ENCODE data around the gene STK35.

STK35 gene

GRCh38 chr20:2156224-2156623 lies 54.6 kb downstream of the STK35 start:
- Histone ChIP-seq H3K4me1 (no peaks in the 10 kb centered on the region), H3K4me3 (ENCODE audit: low read depth, low read length) (no peak overlapping the region), H3K27me3 (no peaks in the 10 kb centered on the region), H3K9me3 (no peaks in the 10 kb centered on the region), H3K36me3 (no peaks in the 10 kb centered on the region)
- DNase-seq: no peak
- TF ChIP-seq, protein P1, sequence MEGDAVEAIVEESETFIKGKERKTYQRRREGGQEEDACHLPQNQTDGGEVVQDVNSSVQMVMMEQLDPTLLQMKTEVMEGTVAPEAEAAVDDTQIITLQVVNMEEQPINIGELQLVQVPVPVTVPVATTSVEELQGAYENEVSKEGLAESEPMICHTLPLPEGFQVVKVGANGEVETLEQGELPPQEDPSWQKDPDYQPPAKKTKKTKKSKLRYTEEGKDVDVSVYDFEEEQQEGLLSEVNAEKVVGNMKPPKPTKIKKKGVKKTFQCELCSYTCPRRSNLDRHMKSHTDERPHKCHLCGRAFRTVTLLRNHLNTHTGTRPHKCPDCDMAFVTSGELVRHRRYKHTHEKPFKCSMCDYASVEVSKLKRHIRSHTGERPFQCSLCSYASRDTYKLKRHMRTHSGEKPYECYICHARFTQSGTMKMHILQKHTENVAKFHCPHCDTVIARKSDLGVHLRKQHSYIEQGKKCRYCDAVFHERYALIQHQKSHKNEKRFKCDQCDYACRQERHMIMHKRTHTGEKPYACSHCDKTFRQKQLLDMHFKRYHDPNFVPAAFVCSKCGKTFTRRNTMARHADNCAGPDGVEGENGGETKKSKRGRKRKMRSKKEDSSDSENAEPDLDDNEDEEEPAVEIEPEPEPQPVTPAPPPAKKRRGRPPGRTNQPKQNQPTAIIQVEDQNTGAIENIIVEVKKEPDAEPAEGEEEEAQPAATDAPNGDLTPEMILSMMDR (IDR thresholded peaks at IDR 0.05; ENCODE audit: low read depth, low read length): no peak

DNA sequence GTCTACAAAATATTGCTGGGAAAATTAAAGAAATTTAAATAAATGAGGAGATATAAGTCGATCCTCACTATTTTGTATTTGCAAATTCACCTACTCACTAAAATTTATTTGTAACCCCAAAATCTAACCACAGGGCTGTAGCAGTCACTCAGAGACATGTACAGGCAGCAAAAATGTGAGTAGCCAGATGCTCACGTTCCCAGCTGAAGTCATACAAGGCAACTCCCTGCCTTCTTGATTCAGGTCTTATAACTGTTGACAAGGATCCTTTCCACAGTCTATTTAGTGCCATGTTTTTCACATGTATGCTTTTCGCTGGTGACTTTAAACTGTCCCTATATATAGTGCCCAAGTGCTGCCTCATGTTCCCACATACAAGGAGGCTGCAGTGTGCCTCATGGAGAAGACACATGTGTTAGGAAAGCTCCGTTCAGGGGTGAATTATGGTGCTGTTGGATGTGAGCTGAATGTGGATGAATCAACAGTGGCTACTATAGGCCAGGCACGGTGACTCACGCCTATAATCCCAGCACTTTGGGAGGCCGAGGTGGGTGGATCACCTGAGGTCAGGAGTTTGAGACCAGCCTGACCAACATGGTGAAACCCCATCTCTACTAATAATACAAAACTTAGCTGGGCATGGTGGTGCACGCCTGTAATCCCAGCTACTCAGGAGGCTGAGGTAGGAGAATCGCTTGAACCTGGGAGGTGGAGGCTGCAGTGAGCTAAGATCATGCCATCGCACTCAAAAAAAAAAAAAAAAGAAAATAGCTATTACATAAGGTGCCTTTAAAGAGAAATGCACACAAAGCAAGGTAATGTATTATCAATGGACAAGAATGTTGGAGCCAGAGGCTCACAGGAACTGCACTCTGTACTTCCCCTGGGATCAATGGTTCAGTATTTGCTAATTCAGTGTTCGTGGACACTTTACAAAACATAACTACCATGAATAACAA lies 55.3 kb downstream of the STK35 start:
- Histone ChIP-seq H3K36me3 (no peaks in the 10 kb centered on the region), H3K4me3 (ENCODE audit: low read depth, low read length) (no peak overlapping the region), H3K27me3 (no peaks in the 10 kb centered on the region), H3K9me3 (no peaks in the 10 kb centered on the region), H3K4me1 (no peaks in the 10 kb centered on the region)
- no peak for DNase-seq
- TF ChIP-seq, protein P1 (IDR thresholded peaks at IDR 0.05; ENCODE audit: low read depth, low read length): no peak

DNA sequence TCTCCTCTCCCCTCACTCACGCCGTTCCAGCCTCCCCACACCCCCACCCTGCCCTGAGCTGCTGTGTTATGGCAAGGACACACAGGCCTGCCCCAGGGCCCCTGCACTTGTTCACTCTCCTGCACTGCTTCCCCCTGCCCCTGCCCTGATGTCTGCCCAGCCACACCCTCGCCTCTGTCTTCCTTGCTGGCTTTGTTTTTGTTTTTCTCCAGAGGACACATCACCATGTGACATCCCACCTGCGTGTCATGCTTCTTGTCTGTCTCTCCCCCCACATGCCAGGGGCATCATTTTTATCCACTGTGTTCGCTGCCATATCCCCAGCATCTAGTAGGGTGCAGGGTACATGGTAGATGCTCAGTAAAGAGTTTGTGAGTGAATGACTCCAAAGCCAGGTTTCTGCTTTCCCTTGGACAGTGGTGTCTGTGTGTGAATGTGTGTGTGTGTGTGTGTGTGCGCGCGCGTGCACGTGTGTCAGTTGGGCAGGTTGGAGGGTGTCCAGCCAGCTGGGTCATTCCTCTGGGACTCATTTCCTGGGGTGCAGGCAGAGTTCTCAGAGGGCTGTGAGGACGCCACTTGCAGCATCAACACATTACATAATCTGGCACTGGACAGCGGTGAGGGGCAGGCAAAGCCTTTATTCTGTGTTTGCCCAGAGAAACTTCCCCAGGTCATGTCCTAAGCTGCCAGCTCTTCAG lies 60.6 kb downstream of the STK35 start:
- no peak for DNase-seq
- Histone ChIP-seq H3K36me3 (no peaks in the 10 kb centered on the region), H3K27me3 (no peaks in the 10 kb centered on the region), H3K4me1 (no peaks in the 10 kb centered on the region), H3K9me3 (no peaks in the 10 kb centered on the region), H3K4me3 (ENCODE audit: low read depth, low read length) (no peak overlapping the region)
- TF ChIP-seq, protein P1 (IDR thresholded peaks at IDR 0.05; ENCODE audit: low read depth, low read length): no peak

- TF ChIP-seq, protein P1 (IDR thresholded peaks at IDR 0.05; ENCODE audit: low read depth, low read length): no peak
- no peaks in the 10 kb centered on the region for H3K27me3 ChIP-seq
- no peaks in the 10 kb centered on the region for H3K9me3 ChIP-seq
- no peak overlapping the region for H3K4me3 ChIP-seq (ENCODE audit: low read depth, low read length)
- no peaks in the 10 kb centered on the region for H3K4me1 ChIP-seq
- H3K36me3 ChIP-seq: no peaks in the 10 kb centered on the region
- DNase-seq: no peak
These were observed 61.2 kb downstream of the STK35 start for GRCh38 chr20:2162823-2163166.

DNA sequence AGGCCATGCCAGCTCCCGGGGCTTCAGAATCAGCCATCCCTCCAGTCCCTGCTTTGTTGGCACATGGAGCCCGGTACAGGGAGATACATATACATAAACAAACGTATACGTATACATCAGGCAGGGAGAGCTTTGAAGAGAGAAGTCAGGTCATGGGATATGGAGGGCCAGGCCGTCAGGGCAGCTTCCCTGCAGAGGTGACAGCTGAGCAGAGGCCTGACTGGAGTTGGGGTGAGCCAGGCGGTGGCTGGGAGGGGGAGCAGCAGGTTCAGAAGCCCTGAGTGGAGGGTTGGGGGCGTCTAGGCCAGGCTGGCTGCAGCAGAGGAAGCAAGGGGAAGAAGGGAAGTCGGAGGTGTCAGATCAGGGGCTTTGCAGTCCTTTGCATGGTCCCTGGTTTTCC lies 61.7 kb downstream of the STK35 start:
- TF ChIP-seq, protein P1 (IDR thresholded peaks at IDR 0.05; ENCODE audit: low read depth, low read length): no peak
- Histone ChIP-seq H3K36me3 (no peaks in the 10 kb centered on the region), H3K4me1 (no peaks in the 10 kb centered on the region), H3K9me3 (no peaks in the 10 kb centered on the region), H3K4me3 (ENCODE audit: low read depth, low read length) (no peak overlapping the region), H3K27me3 (no peaks in the 10 kb centered on the region)
- no peak for DNase-seq

DNA sequence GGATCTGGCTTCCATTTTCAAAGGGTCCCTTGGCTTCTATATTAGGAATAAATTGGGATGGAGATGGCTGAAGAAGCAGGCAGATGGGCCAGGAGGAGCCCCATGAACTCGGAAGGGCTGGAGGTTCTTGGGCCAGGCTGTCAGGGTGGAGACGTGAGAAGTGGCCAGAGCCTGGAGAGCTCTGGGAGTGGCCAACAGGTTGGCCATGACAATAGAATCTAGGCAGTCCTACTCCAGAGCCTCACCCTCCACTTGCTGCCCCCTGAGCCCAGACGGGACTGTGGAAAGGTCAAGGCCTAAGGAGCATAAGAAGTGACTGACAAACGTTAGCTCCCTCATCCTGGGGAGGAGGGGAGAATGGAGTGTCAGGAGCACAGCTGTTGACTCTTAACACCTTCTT lies 62.1 kb downstream of the STK35 start:
- H3K4me3 ChIP-seq (ENCODE audit: low read depth, low read length): no peak overlapping the region
- DNase-seq: no peak
- no peaks in the 10 kb centered on the region for H3K4me1 ChIP-seq
- H3K9me3 ChIP-seq: no peaks in the 10 kb centered on the region
- TF ChIP-seq, protein P1 (IDR thresholded peaks at IDR 0.05; ENCODE audit: low read depth, low read length): no peak
- no peaks in the 10 kb centered on the region for H3K27me3 ChIP-seq
- H3K36me3 ChIP-seq: no peaks in the 10 kb centered on the region
